Loucy (cell line): ENCODE data around the gene ALG6.

Source experiments
- EZH2phosphoT487 ChIP-seq: fragments of 200-600 bp; IDR thresholded peaks from 2 replicates; pipeline ENCODE4 v1.6.1; 2018; ENCODE audit warnings: antibody characterized with exemption, mild to moderate bottlenecking, moderate library complexity, borderline replicate concordance
- TF ChIP-seq, protein P1 (sequence below): fragments of 200-600 bp; sonication (generic); conservative IDR thresholded peaks from 2 replicates; pipeline ENCODE4 v1.5.1; 2014; ENCODE audit warnings: mild to moderate bottlenecking, antibody characterized with exemption, low read length

DNA sequence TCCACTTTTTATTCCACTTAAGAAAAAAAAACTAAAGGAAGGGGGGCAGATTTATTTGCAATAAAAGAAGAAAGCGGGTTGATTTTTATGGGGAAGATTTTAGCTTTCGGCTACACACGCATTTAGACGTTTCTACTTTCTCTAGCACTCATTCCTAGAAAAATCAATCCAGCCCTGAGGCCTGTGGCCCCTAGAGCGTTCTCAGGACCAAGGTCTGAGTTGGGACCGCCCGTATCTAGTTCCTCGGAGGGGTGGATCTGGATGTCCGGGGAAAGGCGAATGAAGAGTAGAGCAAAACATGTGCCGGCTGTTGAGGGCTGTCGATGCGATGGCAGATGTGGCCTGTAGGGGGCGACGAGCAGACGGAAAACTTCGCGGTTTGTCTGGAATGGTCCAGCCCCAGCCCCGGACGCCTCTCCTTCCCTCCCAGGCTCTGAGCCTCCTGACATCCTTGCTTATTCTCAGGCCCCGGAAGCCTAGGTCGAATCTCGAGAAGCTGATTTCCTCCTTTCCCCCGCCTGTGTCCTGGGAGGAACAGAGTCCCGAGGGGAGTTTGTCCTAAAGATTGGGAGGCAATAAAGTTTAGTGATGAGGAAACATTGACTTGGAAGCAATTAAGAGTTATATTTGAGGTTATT lies 39.9 kb upstream of the ALG6 start:
- TF ChIP-seq, protein P1, sequence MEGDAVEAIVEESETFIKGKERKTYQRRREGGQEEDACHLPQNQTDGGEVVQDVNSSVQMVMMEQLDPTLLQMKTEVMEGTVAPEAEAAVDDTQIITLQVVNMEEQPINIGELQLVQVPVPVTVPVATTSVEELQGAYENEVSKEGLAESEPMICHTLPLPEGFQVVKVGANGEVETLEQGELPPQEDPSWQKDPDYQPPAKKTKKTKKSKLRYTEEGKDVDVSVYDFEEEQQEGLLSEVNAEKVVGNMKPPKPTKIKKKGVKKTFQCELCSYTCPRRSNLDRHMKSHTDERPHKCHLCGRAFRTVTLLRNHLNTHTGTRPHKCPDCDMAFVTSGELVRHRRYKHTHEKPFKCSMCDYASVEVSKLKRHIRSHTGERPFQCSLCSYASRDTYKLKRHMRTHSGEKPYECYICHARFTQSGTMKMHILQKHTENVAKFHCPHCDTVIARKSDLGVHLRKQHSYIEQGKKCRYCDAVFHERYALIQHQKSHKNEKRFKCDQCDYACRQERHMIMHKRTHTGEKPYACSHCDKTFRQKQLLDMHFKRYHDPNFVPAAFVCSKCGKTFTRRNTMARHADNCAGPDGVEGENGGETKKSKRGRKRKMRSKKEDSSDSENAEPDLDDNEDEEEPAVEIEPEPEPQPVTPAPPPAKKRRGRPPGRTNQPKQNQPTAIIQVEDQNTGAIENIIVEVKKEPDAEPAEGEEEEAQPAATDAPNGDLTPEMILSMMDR, result peak; percentile 79
- TF ChIP-seq EZH2phosphoT487, result no peak
